HG03045 (cell line): ENCODE data around the gene DDX1.
"Not testable (repeated sequence)": the region's sequence is repeated elsewhere in the genome, so short reads cannot be mapped to it uniquely, and the experiment has no call there.

Experiments
- ATAC-seq: cut with Tn5 transposase; IDR thresholded peaks from one replicate; pipeline ENCODE4 v1.9.1; 2021; ENCODE audit warnings: mild to moderate bottlenecking, moderate library complexity; ENCODE audit not compliant: unreplicated experiment

DDX1 gene

DNA sequence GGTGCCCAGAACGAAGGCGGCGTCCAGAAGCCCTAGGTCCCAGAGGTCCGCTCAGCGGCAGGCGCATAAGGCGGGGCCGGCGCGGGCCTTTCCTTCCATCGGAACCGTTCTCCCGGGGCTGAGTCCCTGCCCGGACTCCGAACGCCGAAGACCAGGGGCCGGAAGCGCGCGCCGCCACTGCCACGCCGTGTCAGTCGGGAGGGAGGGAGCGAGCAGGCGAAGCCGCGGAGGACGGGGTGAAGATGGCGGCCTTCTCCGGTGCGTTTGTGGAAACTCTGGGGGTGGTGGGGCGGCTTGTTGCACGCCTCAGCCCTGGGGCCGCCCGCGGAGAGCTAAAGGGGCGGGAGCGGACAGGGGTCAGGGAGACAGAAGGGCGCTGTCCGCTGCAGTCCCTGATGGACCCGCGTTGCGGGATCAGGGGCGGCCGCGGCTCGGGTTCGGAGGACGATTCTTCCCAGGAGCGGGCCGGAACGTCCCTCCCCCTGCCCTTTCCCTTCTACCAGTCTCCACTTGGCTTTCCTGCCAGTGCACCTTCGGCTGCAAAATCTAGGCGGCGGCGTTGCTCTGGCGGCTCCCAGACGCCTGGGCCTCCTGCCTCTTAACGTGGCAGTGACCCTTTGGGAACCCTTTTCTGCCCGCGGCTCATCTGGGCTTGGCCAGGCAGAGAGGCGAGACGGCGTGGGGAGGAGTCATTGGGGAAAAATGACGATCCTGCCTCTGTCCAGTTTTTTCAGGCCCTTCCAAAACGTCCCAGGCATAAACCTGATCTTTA is at the start of gene DDX1:
DDX1 (plus strand) TSS at position 177 of the 772 bp plus-strand sequence; CDS start at position 243, 66 bp downstream.
- peak; percentile 98 for ATAC-seq

DNA sequence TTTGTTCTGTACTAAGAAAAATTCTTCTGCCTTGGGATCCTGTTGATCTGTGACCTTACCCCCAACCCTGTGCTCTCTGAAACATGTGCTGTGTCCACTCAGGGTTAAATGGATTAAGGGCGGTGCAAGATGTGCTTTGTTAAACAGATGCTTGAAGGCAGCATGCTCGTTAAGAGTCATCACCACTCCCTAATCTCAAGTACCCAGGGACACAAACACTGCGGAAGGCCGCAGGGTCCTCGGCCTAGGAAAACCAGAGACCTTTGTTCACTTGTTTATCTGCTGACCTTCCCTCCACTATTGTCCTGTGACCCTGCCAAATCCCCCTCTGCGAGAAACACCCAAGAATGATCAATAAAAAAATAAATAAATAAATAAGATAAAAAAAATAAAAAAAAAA is 49.4 kb upstream of the DDX1 start:
- not testable (repeated sequence) for ATAC-seq

DNA sequence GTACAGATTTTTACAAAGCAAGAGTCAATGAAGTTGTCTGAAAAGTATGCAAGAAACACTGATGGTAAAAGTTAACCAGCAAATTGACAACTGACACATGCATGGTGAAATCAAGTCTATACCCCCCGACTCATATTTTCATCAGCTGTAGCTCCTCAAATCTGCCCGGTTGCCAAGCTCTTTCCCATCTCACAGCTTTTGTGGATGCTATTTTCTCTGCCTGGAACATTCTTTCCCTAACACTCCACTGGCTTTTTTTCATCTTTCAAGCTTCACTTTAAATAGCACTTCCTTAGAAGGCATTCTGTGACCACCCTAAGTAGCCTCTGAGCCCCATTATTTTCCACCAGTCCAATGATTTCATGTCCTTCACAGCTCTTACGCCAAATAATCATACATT is 48.6 kb upstream of the DDX1 start:
- no peak for ATAC-seq

DNA sequence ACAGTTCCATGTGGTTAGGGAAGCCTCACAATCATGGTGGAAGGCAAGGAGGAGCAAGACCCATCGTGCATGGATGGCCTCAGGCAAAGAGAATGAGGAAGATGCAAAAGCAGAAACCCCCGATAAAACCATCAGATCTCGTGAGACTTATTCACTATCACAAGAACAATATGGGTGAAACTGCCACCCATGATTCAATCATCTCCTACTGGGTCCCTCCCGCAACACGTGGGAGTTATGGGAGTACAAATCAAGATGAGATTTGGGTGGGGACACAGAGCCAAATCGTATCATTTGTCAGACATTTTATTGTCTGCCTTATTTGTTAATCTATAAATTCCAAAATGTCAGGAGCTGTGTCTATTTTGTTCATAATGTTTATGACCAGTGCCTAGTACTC is 48.1 kb upstream of the DDX1 start:
- no peak for ATAC-seq

DNA sequence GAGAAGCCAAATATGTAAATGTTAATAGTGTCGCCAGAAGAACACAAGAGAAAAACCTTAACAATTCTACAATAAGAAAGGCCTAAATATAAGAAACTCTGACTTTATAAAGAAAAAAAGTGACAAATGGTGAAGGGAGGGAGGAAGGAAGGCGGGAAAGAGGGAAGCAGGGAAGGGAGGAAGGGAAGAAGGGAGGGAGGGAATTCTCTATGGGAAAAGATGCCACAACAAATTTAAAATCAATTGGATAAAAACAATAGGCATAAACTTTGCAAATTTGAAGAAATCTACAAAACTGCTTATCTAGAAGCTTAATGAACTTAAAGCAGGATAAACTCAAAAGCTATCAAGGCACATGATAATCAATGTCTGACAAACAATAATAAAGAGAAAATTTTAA is 47.4 kb upstream of the DDX1 start:
- ATAC-seq: no peak

DNA sequence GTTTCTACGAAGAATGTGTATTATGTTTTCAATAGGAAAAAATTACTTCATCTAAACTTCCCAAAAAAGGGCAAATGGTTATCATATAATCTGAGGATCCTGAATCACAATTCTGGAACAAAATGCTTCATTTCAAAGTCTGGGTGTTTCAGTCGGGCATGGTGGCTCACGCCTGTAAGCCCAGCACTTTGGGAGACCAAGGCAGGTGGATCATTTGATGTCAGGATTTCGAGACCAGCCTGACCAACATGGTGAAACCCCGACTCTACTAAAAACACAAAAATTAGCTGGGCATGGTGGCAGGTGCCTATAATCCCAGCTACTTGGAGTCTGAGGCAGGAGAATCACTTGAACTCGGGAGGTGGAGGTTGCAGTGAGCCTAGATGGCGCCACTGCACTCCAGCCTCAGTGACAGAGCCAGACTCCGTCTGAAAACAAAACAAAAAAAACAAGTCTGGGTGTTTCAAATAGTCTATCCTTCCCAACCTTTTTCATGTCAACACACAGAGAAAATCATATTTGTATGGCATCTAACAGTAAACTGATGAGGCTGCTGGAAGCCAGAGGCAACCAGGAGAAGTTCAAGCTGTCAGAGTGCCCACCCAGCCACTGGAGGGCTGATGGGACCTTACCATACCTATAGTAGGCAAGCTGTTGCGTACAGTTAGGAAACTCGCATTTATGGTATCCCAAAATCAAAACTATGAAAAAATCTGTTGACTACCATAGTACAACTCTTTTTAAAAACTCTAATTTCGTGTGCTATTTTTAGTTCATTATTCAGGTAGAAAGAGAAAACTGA is 45.2 kb upstream of the DDX1 start:
- no peak for ATAC-seq

DNA sequence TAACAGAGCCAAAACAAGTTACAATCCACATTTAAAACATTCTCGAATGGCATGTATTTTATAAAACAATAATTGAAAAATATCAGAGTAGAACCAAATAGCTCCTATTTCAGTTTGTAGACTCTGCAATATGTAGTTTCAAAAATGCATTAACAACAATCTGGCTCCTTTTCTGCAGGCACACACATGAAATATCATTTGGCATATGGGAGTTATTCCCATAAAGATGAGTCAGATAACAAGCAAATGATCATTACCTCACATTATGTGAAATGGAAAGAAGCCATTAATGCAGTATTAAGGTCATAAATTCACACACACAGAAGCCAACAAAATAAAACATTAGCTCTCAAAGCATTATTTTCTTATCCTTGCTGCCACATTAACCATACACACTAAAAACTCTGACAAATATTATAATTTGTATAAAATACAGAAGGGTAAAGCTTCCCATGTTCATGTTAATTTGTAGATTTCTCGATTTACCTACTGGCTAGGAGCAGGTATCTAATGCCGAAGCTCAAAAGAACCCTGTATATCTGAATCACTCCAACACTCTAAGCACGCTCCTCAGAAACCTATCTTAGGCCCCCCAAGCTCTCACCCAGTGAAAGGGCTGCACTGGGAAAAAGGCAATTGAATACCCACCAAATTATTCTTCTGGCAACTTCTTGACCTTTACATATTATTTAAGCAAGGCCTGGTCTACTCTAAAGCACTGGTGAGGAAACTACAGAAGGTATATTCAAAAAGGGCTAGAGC is 44.4 kb upstream of the DDX1 start:
- ATAC-seq: no peak

DNA sequence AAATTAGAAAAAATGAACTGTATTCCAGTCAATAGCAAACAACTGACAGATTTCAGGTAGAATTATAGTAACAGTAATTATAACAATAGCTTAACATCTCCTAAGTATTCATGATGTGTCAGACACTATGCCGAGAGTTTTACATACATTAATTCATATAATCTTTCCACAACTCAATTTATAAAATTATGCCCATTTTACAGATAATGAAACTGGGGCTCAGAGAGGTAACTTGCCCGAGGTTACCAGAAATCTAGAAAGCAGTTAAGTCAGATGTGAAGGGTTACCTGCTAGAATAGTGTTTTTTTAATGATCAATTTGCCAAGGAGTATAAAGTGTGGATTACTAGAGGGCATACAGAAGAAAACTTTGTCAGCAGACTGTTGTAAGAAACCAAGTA is 42.7 kb upstream of the DDX1 start:
- ATAC-seq: no peak

DNA sequence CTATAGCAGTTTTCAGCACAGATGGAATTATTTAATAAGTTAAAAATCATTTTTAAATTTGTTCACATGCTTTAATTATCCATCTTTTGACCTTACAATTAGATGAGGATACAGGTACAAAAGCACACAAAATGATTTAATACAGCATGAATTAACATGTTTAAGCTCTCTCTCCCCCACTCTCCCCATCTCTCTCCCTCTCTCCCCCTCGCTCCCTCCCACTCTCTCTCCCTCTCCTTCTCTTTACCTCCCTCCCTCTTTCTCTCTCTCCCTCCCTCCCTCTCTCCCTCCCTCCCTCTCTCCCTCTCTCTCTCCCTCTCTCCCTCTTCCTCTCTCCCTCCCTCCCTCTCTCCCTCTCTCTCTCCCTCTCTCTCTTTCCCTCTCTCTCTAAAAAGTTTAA is 38.1 kb upstream of the DDX1 start:
- ATAC-seq: no peak

DNA sequence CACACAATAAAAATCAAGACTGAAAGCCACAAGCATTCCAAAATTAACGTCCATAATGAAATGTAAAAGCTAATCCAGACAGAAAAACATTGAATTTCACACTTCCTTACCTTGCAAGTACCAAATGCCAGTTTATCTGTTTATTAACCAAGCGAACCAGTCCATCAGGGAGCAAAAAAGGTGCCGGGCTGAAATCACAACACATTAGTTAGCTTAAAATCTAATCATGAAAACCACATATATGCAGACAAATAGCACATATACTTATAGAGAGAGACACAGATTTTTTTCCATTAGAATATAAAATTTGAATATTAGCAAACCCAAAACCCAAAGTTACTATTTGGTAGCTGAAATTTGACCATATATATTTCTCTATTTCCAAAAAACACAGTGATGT is 37.7 kb upstream of the DDX1 start:
- ATAC-seq: no peak

DNA sequence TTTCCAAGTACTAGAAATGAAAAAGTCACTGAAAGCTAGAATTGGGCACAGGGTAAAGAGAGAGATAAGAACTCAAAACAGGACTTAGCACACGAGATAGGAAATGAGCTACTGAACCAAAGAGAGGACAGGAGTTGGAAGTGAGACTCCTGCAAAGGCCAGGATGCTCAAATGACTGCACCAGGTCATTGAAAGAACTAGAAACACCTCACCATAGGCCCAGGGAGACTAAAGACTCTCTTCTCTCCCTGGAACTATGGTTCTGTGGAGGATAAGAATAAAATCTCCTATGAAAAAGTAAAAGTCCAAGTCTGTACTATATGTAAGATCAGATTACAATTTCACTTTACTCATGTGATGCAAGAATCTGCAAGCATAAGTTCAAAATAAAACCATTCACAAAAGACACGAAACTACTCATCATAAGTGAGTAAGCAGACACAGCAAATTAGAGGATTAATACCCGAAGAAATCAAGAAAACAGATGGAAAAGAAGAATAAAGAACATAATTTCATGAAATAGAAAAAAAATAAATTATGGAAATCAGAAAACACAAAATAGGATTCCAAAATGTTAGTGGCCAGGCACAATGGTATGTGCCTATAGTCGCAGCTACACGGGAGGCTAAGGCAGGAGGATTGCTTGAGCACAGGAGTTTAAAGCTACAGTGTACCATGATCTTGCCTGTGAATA is 37.0 kb upstream of the DDX1 start:
- no peak for ATAC-seq

DNA sequence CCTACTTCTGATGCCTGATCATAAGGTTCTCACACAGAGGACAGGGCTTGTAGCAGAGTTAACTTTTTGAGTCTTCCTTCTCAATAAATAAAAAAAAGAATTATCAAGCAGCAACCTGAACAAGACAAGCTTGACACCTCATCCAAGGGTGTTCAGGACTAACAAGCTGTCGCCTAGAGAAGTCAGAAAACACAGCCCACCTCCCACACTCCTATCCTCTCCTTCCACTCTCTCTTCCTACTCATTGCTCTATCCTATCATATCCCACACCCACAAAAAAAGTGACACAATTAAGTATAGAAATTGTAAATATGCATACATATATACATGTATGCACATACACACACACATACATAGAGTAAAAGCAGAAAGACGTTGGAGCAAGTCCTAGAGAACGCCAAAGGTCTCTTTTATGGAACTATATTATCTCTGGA is 35.9 kb upstream of the DDX1 start:
- no peak for ATAC-seq

DNA sequence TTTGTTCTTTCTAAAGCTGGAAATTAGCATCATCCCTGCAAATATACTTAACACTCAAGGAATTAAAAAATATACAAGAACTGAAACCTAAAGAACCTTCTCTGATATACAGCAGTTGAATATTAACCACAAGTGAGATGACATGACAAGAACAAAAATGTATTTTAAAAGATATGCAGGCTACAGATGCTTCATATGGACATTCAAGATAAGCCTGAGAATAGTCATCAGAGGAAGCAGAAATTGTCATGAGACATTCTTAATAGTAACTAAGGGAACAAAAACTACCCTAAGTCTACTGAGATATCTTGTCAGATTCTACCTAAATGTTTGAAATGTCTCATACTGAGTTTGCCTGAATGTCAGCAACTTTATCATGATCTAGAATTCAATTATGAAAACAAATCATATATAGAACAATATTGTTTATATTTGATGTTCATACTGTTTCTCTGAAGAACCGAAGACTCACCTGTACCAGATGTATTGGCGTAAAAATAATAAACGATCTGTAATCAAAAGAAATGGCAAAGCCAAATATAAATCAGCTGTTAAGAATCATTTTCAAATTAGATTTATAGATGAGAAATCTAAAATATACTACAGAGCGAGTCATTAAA is 35.2 kb upstream of the DDX1 start:
- no peak for ATAC-seq

DNA sequence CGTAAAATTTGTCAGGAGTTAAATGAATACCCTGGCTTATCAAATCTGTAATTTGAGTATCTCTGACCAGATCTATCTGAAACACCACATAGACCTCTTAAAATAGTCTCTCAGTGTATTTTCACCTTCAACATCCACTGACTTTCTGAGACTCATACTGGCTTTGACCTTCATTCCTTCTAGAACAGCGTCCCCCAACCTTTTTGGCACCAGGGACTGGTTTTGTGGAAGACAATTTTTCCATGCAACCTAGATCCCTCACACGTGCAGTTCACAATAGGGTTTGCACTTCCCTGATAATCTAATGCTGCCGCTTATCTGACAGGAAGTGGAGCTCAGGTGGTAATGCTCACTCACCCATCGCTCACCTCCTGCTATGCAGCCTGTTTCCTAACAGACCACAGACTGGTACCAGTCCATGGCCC is 33.8 kb upstream of the DDX1 start:
- no peak for ATAC-seq

DNA sequence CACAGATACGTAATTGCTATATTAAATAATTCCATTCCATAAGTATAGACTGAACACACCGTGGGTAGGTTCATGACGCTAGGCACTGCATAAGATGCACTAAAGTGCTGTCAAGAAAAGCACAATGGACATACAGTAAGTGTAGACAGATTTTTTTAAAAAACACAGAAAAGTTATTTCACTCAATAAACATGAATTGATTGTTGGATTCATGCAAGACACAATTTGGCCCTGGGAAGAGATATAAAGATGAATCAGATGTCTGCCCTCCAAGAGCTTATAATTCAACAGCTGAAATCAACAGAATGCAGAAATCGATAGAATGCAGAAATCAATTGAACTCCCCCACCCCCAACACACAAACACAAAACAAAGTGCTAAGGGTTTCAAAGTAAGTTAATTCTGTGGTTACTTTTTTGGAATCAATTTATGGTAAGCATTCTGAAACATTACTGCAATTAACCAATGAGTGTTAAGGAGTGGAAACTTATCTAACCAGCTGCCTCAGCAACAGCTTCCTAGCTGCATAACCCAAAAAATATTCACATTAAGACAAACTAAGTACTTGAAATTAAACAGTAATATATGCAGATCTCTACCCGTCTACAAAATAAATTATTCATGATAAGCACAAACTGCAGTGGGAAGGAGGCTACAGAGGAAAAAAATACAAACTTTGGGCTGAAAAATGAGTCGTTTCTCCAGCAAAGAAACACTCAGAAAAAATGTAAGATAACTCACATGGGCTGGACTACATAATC is 32.1 kb upstream of the DDX1 start:
- ATAC-seq: no peak

DNA sequence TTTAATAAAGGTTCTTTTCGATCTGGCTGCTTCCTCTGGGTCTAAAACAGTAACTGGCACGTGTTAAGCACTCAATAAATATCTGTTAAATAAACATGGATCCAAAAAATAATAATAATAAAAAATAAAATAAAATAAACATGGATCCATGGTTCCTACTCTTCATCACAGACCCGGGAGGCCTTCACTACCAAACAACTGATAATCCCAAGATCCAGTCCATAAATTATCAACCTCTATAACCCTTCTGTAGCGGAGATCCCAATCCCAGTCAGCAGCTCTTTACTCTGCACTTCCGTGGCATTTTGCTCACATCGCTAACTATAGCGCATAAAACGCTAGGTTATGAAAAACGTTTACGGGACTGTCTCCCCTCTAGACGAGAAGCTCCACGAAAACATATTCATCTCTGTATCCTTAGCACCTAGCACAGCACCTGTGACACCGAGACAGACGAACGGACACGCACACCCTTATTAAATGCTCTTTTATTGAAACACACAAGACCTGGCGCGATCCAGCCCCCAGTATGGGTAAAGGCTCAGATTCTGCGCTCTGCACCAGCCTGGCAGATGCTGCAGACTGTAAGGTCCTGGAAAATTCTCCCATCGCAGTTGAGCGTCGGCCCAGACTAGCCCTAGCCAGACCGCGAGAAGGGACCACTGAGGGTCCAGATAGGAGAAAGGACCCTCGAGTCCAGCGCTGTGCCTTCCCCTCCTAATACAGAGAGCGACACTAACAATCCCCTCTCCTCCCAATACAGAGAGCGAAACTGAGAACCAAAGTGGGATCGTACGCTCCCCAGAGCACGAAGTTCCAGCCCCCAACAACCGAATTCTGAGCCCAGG is 31.3 kb upstream of the DDX1 start:
- ATAC-seq: peak; percentile 40

DNA sequence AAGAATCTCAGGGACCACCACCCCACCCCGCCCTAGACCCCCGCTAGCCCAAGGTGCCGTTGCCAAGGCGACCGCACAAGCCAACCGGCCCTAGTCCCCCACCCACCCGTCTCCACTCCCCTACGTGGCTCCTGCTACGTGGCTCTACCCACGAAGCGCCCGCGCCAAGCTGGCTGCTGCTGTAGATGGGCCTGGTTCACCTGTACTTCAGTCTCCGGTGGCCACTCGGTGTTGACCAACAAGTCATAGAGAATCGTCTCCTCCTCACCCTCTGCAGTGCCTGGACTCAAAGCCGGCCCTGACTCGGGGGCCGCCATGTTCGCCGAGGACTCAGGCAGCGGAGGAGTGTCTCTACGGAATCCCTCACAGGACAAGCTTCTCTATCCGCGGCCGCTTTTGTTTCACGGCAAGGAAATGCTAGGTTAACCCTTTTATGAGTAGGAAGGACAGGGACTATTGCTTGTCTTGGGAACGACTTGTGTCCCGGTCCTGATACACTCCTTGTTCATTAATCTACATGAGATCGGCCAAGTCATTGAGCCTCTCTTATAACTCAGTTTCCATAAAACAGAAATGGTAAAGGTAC is 30.6 kb upstream of the DDX1 start, which contains the start of gene NBAS:
NBAS (minus strand) TSS at position 347 of the 586 bp plus-strand sequence; CDS start at position 317, 30 bp downstream.
- peak; percentile 84 for ATAC-seq
